GM10248 (cell line): Measurements from ENCODE around the gene RTEL1.

Experiments used
- CTCF ChIA-PET: fragments of 300-600 bp; sonication (Branson Sonifier 250); formaldehyde crosslinking; extraction: SDS; loops from one replicate; lab custom pipeline; 2021; ENCODE audit warnings: antibody characterized with exemption; lab: Yijun Ruan, JAX
- POLR2A ChIA-PET: fragments of 350-650 bp; sonication (Branson Sonifier 250); formaldehyde crosslinking; extraction: SDS; loops from one replicate; lab custom pipeline; 2020; ENCODE audit warnings: antibody characterized with exemption; lab: Yijun Ruan, JAX
- DNase-seq: peaks from one replicate; pipeline ENCODE4 v3.0.0; 2012; ENCODE audit errors: extremely low spot score
- CTCF ChIP-seq: IDR thresholded peaks from 2 replicates; pipeline ENCODE4 v1.5.1; 2012; ENCODE audit warnings: mild to moderate bottlenecking, low read depth; ENCODE audit errors: extremely low read depth, missing control alignments, control extremely low read depth

The RTEL1 gene

GRCh38 chr20:63622096-63622495 lies 36.0 kb upstream of the RTEL1 start:
- POLR2A ChIA-PET, result no interaction called here

GRCh38 chr20:63622732-63623131 lies 35.4 kb upstream of the RTEL1 start:
- ChIA-PET CTCF (no interaction called here), POLR2A (no interaction called here)
- TF ChIP-seq CTCF, result no peak
- DNase-seq, result no peak

More at GRCh38 chr20:63622096-63622495, 36.0 kb upstream of the RTEL1 start:
- no peak for TF ChIP-seq CTCF
- CTCF ChIA-PET, result no interaction called here
- DNase-seq, result no peak

DNA sequence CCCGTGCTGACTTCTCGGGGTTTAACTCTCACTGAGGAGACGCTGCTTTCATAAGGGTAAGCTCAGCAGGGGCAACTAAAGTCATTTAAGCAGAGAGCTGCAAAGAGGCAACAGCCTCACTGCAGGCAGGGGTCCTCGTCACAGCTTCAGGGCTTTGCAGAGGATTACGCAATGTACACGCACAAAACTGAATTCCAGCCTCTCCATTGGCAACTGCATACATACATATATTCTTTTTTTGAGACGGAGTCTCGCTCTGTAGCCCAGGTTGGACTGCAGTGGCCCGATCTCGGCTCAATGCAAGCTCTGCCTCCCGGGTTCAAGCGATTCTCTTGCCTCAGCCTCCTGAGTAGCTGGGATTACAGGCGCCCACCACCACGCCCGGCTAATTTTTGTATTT lies 33.6 kb upstream of the RTEL1 start:
- no peak for TF ChIP-seq CTCF
- POLR2A ChIA-PET, result no interaction called here
- CTCF ChIA-PET, result no interaction called here
- DNase-seq, result no peak

DNA sequence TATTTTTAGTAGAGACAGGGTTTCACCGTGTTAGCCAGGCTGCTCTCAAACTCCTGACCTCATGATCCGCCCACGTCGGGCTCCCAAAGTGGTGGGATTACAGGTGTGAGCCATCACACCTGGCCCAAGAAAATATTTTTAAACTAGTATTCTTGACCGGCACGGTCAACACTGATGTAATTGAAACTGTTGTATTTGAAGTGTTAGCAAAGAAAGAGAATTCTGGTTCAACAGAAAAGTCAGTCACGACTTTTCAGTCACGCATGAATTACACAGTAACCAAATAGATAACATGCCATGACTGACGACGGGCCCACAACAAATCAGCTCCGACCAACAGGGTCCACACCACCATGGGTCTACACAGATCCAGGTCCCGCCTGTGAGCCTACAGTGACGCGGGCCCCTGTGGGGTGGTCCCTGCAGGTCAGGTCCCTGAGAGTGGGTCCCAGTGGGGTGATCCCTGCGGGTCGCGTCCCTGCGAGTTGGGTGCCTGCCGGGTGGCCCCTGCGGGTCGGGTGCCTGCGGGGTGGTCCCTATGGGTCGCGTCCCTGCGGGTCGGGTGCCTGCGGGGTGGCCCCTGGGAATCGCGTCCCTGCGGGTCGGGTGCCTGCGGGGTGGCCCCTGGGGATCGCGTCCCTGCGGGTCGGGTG lies 32.2 kb upstream of the RTEL1 start:
- no peak for TF ChIP-seq CTCF
- CTCF ChIA-PET, result interaction anchor here (1.0 kb wide), 1 partner anchor 16 kb away, joined by 3 read pairs; no protein-coding TSS in a partner anchor
- POLR2A ChIA-PET, result interaction anchor here (0.5 to 1.0 kb wide), 2 partner anchors 15 to 16 kb away, joined by 3 to 4 read pairs; no protein-coding TSS in a partner anchor
- peak; percentile 48 for DNase-seq

GRCh38 chr20:63626424-63627128 lies 31.5 kb upstream of the RTEL1 start, which contains the start of gene GMEB2:
Gene GMEB2 (minus strand): TSS chr20:63627101. CDS start chr20:63619397, 7,704 bp downstream.
- peak; percentile 87 for DNase-seq
- ChIA-PET CTCF (interaction anchor here (1.0 to 1.5 kb wide), 3 partner anchors 9 to 412 kb away, joined by 3 to 9 read pairs (median 3); no protein-coding TSS in a partner anchor), POLR2A (interaction anchor here (0.6 to 1.0 kb wide), 3 partner anchors 15 to 247 kb away, joined by 3 to 9 read pairs (median 4); no protein-coding TSS in a partner anchor)
- TF ChIP-seq CTCF, result no peak

DNA sequence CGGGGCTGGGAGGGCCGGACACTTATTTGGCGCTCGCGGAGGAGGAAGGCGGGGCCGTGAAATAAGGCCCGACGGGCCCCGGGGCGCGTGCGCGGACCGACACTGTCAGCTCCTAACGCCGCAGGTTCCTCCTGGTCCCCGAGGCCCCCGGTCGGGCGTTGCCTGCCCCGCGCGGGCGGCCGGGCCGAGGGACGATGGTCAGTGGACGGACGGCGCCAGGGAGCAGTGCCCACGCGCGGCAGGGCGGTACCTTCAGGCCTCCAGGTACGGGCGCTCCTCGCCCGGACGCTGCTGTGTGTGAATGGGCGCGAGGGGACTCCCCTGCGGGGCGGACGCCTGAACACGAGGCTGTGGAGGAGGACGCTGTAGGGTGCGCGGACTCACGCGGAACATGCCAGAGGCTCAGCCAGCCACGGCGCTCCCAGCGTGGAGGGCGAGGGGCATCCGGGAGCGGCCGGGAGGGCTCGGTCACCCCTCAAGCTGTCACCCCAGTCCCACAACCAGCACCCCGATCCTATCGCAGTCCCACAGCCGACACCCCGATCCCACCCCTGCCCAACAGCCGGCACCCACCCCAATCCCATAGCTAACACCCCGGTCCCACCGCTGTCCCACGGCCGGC lies 30.9 kb upstream of the RTEL1 start:
- no peak for TF ChIP-seq CTCF
- POLR2A ChIA-PET, result interaction anchor here (0.6 to 1.0 kb wide), 3 partner anchors 15 to 246 kb away, joined by 3 to 9 read pairs (median 5); no protein-coding TSS in a partner anchor
- CTCF ChIA-PET, result interaction anchor here (1.1 to 1.5 kb wide), 2 partner anchors 10 to 411 kb away, joined by 3 to 9 read pairs; no protein-coding TSS in a partner anchor

More for the DNA sequence above, 30.9 kb upstream of the RTEL1 start:
- peak; percentile 96 for DNase-seq
